Measurements from ENCODE around the gene PRPF38A. TPM values are rescaled to one million over a fixed set of nuclear protein-coding genes. Genes with fewer than 3 reads are reported as not detected.

Gene PRPF38A
- total RNA-seq, 2 donors from 2014 or later = 72.7 to 74.3 TPM

DNA sequence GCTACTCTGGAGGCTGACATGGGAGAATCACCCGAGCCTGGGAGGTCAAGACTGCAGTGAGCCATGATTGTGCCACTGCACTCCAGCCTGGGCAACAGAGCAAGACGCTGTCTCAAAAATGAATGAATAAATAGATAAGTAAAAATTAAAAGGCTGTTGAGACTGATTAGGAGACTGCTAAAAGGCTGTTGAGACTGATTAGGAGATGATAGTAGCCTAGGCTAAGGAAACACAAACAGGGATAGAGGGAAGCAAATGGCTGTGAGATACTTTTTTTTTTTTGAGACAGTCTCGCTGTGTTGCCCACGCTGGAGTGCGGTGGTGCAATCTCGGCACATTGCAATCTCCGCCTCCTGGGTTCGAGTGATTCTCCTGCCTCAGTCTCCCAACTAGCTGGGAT lies 28.4 kb downstream of the PRPF38A start:
- Histone ChIP-seq H3K27ac (ENCODE audit: low read depth, low read length) (no peak overlapping the region), H3K36me3 (ENCODE audit: control insufficient read depth, insufficient read depth, low read length) (peaks cover 92% of the 10 kb centered on the region), H3K9ac (ENCODE audit: extremely low read depth, low read length, poor library complexity, severe bottlenecking) (no peak overlapping the region), H3K4me1 (ENCODE audit: control insufficient read depth, insufficient read depth, low read length) (no peaks in the 10 kb centered on the region), H3K4me3 (ENCODE audit: low read length) (no peak overlapping the region), H3K27me3 (ENCODE audit: control insufficient read depth, insufficient read depth, low read length, poor library complexity, severe bottlenecking) (no peaks in the 10 kb centered on the region), H3K9me3 (ENCODE audit: control insufficient read depth, low read length) (no peaks in the 10 kb centered on the region)
- no peak overlapping the region for H3K4me3 Mint-ChIP-seq
- no peak for DNase-seq
- peaks cover 67% of the 10 kb centered on the region for H3K36me3 Mint-ChIP-seq (ENCODE audit: low read depth)
- TF ChIP-seq, protein P1, sequence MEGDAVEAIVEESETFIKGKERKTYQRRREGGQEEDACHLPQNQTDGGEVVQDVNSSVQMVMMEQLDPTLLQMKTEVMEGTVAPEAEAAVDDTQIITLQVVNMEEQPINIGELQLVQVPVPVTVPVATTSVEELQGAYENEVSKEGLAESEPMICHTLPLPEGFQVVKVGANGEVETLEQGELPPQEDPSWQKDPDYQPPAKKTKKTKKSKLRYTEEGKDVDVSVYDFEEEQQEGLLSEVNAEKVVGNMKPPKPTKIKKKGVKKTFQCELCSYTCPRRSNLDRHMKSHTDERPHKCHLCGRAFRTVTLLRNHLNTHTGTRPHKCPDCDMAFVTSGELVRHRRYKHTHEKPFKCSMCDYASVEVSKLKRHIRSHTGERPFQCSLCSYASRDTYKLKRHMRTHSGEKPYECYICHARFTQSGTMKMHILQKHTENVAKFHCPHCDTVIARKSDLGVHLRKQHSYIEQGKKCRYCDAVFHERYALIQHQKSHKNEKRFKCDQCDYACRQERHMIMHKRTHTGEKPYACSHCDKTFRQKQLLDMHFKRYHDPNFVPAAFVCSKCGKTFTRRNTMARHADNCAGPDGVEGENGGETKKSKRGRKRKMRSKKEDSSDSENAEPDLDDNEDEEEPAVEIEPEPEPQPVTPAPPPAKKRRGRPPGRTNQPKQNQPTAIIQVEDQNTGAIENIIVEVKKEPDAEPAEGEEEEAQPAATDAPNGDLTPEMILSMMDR (conservative IDR thresholded peaks at IDR 0.05) = no peak
- H3K9me3 Mint-ChIP-seq = no peaks in the 10 kb centered on the region
- H3K27me3 Mint-ChIP-seq (ENCODE audit: insufficient read depth) = no peaks in the 10 kb centered on the region
- H3K27ac Mint-ChIP-seq = no peak overlapping the region
- H3K4me1 Mint-ChIP-seq = peaks cover 6% of the 10 kb centered on the region
- 90 to 98% methylated on average over 8 of the region's 8 CpGs for WGBS, 2 experiments (ENCODE audit: insufficient coverage in 1 of 2, insufficient read length in 1 of 2)

DNA sequence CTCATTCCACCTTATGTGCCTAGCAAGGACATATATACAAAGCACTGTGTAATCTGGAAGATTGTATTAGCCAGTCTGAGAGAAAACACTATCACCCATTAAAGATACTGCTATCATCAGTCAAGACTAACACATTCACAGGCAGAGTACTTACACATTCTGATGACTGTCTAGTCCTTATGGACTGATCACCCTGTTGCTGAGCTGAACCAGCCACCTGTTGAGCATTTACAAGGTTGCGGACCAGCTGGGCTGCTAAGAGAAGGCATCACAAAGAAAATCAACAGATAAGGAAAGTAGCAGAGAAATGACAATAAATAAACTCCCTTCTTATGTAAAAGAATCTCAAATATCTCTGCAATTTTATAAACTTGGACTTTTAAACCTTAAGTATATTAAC lies 30.8 kb downstream of the PRPF38A start:
- 100% methylated on average over 1 of the region's 1 CpG; no CpG with 5 or more reads in 1 of the 2 experiments for WGBS, 2 experiments (ENCODE audit: insufficient coverage in 1 of 2, insufficient read length in 1 of 2)
- Histone ChIP-seq H3K36me3 (ENCODE audit: control insufficient read depth, insufficient read depth, low read length) (peaks cover 98% of the 10 kb centered on the region), H3K9me3 (ENCODE audit: control insufficient read depth, low read length) (no peaks in the 10 kb centered on the region), H3K27me3 (ENCODE audit: control insufficient read depth, insufficient read depth, low read length, poor library complexity, severe bottlenecking) (no peaks in the 10 kb centered on the region), H3K9ac (ENCODE audit: extremely low read depth, low read length, poor library complexity, severe bottlenecking) (no peak overlapping the region), H3K4me1 (ENCODE audit: control insufficient read depth, insufficient read depth, low read length) (no peaks in the 10 kb centered on the region), H3K4me3 (ENCODE audit: low read length) (no peak overlapping the region), H3K27ac (ENCODE audit: low read depth, low read length) (no peak overlapping the region)
- no peak for DNase-seq
- Mint-ChIP-seq H3K27ac (peak overlapping the region; percentile 77), H3K4me3 (no peak overlapping the region), H3K27me3 (ENCODE audit: insufficient read depth) (no peaks in the 10 kb centered on the region), H3K36me3 (ENCODE audit: low read depth) (peaks cover 74% of the 10 kb centered on the region), H3K4me1 (peaks cover 6% of the 10 kb centered on the region), H3K9me3 (no peaks in the 10 kb centered on the region)
- TF ChIP-seq, protein P1 (conservative IDR thresholded peaks at IDR 0.05) = no peak

DNA sequence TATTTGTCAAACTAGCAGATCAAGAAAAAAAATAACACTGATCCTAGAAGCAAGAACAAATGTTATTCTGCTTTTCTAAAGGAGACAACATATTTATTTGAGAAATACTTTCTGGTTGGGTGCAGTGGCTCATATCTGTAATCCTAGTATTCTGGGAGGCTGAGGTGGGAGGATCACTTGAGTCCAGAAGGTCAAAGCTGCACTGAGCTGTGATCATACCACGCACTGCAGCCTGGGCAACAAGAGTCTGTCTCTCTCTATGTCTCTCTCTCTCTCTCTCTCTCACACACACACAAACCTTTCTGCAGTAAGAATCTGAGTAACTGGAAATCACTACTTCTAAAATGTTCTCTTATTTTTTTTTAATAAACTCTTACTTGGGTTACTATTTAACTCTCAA lies 31.2 kb downstream of the PRPF38A start:
- peak overlapping the region; percentile 77 for H3K27ac Mint-ChIP-seq
- TF ChIP-seq, protein P1 (conservative IDR thresholded peaks at IDR 0.05) = no peak
- H3K36me3 Mint-ChIP-seq (ENCODE audit: low read depth) = peaks cover 73% of the 10 kb centered on the region
- H3K4me1 Mint-ChIP-seq = peaks cover 6% of the 10 kb centered on the region
- no peak overlapping the region for H3K4me3 Mint-ChIP-seq
- no peak overlapping the region for H3K27ac ChIP-seq (ENCODE audit: low read depth, low read length)
- no peak overlapping the region for H3K4me3 ChIP-seq (ENCODE audit: low read length)
- H3K9ac ChIP-seq (ENCODE audit: extremely low read depth, low read length, poor library complexity, severe bottlenecking) = no peak overlapping the region
- H3K36me3 ChIP-seq (ENCODE audit: control insufficient read depth, insufficient read depth, low read length) = peaks cover 98% of the 10 kb centered on the region
- H3K27me3 ChIP-seq (ENCODE audit: control insufficient read depth, insufficient read depth, low read length, poor library complexity, severe bottlenecking) = no peaks in the 10 kb centered on the region
- H3K9me3 ChIP-seq (ENCODE audit: control insufficient read depth, low read length) = no peaks in the 10 kb centered on the region
- no peaks in the 10 kb centered on the region for H3K27me3 Mint-ChIP-seq (ENCODE audit: insufficient read depth)
- 92% methylated on average over 1 of the region's 1 CpG; no CpG with 5 or more reads in 1 of the 2 experiments for WGBS, 2 experiments (ENCODE audit: insufficient coverage in 1 of 2, insufficient read length in 1 of 2)
- DNase-seq = no peak
- H3K4me1 ChIP-seq (ENCODE audit: control insufficient read depth, insufficient read depth, low read length) = no peaks in the 10 kb centered on the region
- H3K9me3 Mint-ChIP-seq = no peaks in the 10 kb centered on the region
